Measurements from ENCODE around the gene TMEM62. TPM values are rescaled to one million over a fixed set of nuclear protein-coding genes. Genes with fewer than 3 reads are reported as not detected.

The TMEM62 gene
- polyA plus RNA-seq, 1 donor (not counting 4 experiments of a cell fraction or from before 2014, with no cell fraction given), result 5.5 TPM

DNA sequence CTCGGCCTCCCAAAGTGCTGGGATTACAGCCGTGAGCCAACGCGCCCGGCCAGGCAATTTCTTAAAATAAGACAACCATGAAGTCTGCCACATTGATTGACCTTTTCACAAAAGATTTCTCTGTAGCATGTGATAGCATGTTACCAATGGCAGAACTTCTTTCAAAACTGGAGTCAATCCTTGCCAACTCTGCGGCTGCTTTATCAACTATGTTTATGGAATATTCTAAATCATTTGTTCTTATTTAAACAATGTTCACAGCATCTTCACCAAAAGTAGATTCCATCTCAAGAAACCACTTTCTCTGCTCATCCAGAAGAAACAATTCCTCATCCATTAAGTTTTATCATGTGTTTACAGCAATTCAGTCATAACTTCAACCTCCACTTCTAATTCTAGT, 37.0 kb upstream of the TMEM62 start:
- Histone ChIP-seq H3K27me3 (ENCODE audit: control insufficient read depth, extremely low read depth, insufficient read depth, low read length) (no peaks in the 10 kb centered on the region), H3K27ac (ENCODE audit: control insufficient read depth, insufficient read depth, low read length) (no peak overlapping the region), H2AFZ (ENCODE audit: control insufficient read depth, low read length) (no peak overlapping the region), H4K20me1 (ENCODE audit: control insufficient read depth, extremely low read depth, insufficient read depth, low read length) (no peaks in the 10 kb centered on the region), H3K9ac (ENCODE audit: control insufficient read depth, extremely low read depth, insufficient read depth, low read length) (no peak overlapping the region), H3K4me2 (ENCODE audit: control insufficient read depth, extremely low read depth, insufficient read depth, low read depth, low read length) (no peak overlapping the region), H3K4me3 (ENCODE audit: control insufficient read depth in 2 of 3, extremely low read depth in 1 of 3, insufficient read depth in 2 of 3, low read depth in 1 of 3, low read length in 3 of 3) (no peak overlapping the region), H3K36me3 (ENCODE audit: control insufficient read depth in 2 of 2, extremely low read depth in 1 of 2, insufficient read depth in 2 of 2, low read length in 2 of 2) (peaks cover 3 to 13% of the 10 kb centered on the region in 2 experiments), H3K9me1 (ENCODE audit: control insufficient read depth, extremely low read depth, insufficient read depth, low read length) (no peaks in the 10 kb centered on the region), H3K9me3 (ENCODE audit: control insufficient read depth, low read depth, low read length) (no peaks in the 10 kb centered on the region), H3K79me2 (ENCODE audit: control insufficient read depth, insufficient read depth, low read length) (peaks cover 75% of the 10 kb centered on the region), H3K4me1 (ENCODE audit: control insufficient read depth, extremely low read depth, insufficient read depth, low read length) (peaks cover 19% of the 10 kb centered on the region)
- dilution Hi-C loops (cut with MboI; ENCODE audit: extremely low pct_ligation_motif_present, low sequenced_read_pairs), result no loop called here
- DNase-seq (ENCODE audit: low read depth, low spot score) (no peak), FAIRE-seq (no peak)
- no peak for TF ChIP-seq EZH2 (IDR thresholded peaks at IDR 0.05; ENCODE audit: low read length)
- TF ChIP-seq, protein P1, sequence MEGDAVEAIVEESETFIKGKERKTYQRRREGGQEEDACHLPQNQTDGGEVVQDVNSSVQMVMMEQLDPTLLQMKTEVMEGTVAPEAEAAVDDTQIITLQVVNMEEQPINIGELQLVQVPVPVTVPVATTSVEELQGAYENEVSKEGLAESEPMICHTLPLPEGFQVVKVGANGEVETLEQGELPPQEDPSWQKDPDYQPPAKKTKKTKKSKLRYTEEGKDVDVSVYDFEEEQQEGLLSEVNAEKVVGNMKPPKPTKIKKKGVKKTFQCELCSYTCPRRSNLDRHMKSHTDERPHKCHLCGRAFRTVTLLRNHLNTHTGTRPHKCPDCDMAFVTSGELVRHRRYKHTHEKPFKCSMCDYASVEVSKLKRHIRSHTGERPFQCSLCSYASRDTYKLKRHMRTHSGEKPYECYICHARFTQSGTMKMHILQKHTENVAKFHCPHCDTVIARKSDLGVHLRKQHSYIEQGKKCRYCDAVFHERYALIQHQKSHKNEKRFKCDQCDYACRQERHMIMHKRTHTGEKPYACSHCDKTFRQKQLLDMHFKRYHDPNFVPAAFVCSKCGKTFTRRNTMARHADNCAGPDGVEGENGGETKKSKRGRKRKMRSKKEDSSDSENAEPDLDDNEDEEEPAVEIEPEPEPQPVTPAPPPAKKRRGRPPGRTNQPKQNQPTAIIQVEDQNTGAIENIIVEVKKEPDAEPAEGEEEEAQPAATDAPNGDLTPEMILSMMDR (optimal IDR thresholded peaks at IDR 0.05 in 1 of 3, IDR thresholded peaks at IDR 0.05 in 1 of 3, conservative IDR thresholded peaks at IDR 0.05 in 1 of 3; ENCODE audit: extremely low read depth in 1 of 3, insufficient read depth in 2 of 3, low read length in 3 of 3), result no peak

DNA sequence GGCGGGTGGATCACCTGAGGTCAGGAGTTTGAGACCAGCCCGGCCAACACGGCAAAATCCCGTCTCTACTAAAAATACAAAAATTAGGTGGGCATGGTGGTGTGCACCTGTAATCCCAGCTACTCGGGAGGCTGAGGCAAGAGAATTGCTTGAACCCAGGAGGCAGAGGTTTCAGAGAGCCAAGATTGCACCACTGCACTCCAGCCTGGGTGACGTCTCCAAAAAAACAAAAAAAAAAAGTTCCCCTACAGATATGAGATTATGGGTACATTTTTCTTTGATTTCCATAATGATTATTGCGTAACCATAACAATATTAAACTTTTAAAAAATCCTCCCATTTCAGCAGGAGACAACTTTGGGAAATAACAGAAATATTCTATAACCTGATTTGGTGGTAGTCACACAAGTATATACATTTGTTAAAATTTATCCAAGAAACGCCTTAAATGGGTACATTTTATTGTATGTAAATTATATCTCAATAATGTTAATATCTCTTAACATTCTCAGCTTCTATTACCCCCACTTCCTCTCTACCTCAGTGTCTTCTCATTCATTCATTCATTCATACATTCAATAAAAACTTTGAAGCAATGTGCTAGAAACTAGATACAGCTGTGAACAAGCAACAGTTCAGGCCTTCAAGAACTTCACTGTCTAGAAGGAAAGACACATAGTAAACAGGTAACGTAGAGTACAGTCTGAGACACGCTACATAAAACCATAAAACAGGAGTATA, 34.1 kb upstream of the TMEM62 start:
- FAIRE-seq (no peak), DNase-seq (ENCODE audit: low read depth, low spot score) (no peak)
- Histone ChIP-seq H3K4me3 (ENCODE audit: control insufficient read depth in 2 of 3, extremely low read depth in 1 of 3, insufficient read depth in 2 of 3, low read depth in 1 of 3, low read length in 3 of 3) (no peak overlapping the region), H3K4me2 (ENCODE audit: control insufficient read depth, extremely low read depth, insufficient read depth, low read depth, low read length) (no peak overlapping the region), H3K79me2 (ENCODE audit: control insufficient read depth, insufficient read depth, low read length) (peaks cover 81% of the 10 kb centered on the region), H4K20me1 (ENCODE audit: control insufficient read depth, extremely low read depth, insufficient read depth, low read length) (no peaks in the 10 kb centered on the region), H3K9ac (ENCODE audit: control insufficient read depth, extremely low read depth, insufficient read depth, low read length) (no peak overlapping the region), H3K9me3 (ENCODE audit: control insufficient read depth, low read depth, low read length) (no peaks in the 10 kb centered on the region), H3K27ac (ENCODE audit: control insufficient read depth, insufficient read depth, low read length) (no peak overlapping the region), H3K36me3 (ENCODE audit: control insufficient read depth in 2 of 2, extremely low read depth in 1 of 2, insufficient read depth in 2 of 2, low read length in 2 of 2) (peaks cover 3 to 14% of the 10 kb centered on the region in 2 experiments), H3K4me1 (ENCODE audit: control insufficient read depth, extremely low read depth, insufficient read depth, low read length) (peaks cover 32% of the 10 kb centered on the region), H3K9me1 (ENCODE audit: control insufficient read depth, extremely low read depth, insufficient read depth, low read length) (no peaks in the 10 kb centered on the region), H3K27me3 (ENCODE audit: control insufficient read depth, extremely low read depth, insufficient read depth, low read length) (no peaks in the 10 kb centered on the region), H2AFZ (ENCODE audit: control insufficient read depth, low read length) (no peak overlapping the region)
- TF ChIP-seq, protein P1 (optimal IDR thresholded peaks at IDR 0.05 in 1 of 3, IDR thresholded peaks at IDR 0.05 in 1 of 3, conservative IDR thresholded peaks at IDR 0.05 in 1 of 3; ENCODE audit: extremely low read depth in 1 of 3, insufficient read depth in 2 of 3, low read length in 3 of 3), result no peak
- TF ChIP-seq EZH2 (IDR thresholded peaks at IDR 0.05; ENCODE audit: low read length), result no peak
- dilution Hi-C loops (cut with MboI; ENCODE audit: extremely low pct_ligation_motif_present, low sequenced_read_pairs), result no loop called here
